Right hindlimb (tissue), 1 donor: ENCODE results near the gene ARL8B.
A peak's percentile ranks its signal among the peaks of the same experiment; 100 is the strongest.

Experiments
- DNase-seq: peaks from one replicate; pipeline ENCODE4 v3.0.0-alpha.2; 2018

The ARL8B gene

DNA sequence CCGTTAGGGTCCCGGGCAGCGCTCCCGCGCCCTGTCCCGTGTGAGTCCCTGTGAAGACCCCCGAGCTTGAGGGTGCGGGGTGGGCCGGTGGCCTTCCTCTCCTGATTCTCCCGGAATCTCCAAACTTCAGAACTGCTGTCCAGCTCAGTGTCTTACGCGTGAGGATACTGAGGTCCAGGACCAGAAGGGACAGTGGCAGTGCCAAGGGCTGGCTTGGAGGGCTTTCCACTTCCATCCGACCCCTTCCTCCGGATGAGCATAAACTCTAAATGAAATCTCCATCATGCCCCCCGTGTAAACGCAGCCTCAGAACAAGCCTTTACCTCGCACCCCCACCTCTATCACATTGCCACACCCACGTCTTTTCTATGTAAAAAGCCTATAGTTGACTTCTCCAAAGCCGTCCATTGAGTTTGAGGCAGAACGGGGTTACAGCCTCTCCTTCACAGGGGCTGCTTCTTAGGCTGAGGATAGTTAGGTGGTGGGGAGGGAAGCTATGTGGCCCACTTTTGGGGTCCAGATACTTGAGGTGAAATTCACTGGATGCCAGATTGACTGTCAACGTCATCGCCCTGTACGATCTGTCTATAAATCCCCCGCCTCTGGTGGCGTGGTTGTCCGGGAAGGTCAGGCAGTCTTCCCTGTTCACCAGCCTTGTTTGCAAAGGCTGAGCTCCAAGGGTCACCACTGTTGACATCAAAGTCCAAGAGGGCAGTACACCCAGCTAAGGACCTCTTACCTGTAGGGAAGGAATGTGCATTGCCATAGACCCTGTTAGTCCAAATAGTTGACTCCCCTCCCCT is 66.5 kb downstream of the ARL8B start:
- DNase-seq, result peak; percentile 32

DNA sequence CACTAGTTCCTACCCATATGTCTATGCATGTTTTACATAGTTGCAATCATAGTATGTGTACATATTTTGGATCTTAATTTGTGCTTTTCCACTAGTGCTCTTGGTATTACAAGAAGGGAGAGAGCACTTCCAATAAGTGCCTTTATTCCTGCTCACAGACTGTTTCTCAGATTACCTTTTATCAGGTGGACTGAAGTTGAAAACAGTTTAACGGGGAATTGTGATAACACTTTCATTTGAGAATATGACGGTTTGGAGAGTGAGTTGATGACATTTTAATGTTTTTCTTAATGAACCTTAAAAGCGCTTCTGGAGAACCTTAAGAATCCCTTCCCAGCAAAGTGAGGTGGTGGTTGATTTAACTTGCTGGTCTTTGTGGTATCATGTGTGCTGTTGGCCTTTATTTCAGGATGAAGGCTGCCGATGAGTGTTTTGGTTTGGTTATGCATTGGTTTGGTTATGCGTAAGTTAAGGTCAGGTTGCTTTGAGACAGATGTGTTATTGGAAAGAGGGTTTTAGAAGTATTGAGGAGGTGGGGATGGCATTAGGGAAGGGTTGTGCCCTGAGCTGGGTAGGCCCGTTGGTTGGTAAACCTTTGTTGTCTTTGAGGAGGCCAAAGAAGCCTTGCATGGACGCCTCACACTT is 68.2 kb downstream of the ARL8B start:
- DNase-seq, result no peak

DNA sequence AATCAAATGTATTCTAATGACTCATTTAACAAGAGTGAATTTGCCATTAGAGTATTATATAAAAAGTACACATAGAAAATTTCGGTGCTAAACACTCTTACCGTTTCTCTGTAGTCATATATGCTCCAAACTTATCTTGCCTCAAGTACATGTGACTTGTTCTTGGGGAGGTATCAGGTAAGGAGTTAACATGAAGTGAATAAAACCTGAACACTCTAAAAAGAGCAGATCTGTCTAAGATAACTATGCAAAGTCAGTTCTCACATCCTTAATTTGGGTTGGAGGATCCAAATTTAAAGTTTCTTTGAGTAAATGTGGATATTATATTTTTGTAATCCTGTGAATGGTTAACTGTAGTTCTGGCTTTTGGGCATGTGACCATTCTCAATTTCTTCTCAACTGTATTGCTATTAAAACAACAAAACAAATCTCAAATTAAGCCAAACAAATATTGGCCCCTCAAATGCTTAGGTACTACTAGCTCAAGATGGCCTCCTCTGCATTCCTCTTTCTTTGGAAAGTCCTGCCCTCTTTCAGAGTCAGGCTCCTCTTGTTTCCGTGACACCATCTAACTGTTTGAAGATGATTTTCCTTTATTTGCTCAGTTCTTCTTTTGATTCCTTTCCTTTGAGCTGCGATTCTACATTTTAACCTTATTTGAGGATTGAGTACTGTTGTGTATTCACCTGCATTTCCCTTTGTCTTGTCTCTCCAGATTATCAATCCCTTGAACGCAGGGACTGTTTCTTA is 69.6 kb downstream of the ARL8B start:
- no peak for DNase-seq

DNA sequence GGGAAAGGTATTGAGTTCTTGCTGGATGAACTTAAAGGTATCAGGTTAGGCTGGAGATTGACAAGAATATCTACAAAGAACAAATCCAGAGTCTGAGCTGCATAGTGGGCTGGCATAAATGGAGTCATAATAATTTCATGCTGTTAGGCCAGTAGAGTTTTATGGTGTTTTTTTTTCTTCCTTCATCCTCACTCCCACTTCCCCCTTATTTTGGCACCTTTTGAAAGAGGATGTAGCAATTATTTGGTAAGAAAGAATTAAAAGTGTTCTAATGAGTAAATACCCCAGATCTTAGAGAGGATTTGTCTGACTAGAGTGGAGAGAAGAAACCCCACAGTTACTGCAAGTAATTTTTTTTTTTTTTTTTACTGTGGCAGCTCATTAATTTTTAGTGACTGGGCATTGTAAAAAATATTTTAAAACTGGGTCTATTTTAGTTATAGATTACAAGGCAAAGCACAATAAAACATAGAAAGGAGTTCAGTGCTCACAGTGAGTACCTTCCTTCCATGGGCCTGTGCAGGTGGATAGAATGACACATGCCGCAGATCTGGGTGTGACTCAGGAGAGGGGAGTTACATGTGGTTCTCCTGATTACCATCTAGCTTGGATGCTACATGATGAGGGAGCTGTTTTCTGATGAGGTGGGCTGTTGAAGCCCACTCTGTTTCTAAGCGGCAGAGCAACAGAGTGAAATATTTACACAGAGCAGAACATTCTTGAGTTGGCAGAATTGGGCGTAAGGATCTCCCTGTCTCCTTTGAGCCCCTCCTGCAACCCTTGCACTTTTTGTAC is 70.7 kb downstream of the ARL8B start:
- DNase-seq, result no peak

DNA sequence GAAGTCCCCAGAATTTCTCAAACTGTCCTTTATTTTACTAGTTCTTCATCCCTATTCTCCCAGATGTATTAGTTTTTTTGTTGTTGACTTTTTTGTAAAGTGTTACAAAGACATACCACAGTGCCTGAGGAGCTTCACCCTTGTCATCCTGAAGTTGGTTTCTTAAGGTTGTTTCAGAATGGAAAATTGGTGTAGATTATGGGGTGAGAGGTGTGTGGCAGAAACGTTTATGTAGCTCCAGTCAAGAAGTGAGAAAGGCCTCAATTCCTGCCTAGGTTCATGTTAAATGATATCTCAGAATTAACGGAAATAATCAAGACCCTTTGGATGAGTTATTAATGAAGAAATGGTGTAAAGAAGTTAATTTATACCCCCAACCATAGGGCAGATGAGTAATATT is 72.2 kb downstream of the ARL8B start:
- DNase-seq, result no peak

DNA sequence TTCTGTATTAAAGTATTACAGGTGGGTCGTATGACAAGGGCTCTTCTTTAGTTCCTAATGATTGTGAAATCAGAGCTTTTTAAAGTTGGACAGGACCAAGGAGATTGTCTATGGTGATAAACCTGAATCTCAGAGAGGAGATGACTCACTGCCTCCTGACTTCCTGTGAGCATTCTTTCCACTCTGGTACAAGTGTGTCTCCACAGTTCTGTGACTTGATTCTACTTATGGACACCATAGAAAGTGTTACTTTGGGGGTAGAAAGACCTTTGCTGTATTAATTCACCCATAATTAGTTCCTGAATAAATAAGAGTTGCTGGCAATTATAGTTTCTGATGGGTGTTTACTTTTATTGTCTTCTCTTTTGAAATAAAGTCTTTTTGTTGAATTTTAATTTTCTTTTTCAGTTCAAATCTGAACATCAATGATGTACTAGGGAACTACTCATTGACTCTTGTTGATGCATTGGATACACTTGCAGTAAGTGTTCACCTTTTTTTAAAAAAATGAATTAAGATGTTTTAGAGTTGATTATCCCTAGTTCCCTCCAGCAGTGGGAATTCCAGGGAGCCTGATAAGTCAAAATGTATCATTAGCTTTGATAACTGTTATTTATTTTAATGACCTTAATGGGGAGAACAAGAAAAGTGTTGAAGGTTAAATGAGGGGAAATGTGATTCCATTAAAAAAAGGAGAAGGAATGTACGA is 72.9 kb downstream of the ARL8B start:
- DNase-seq, result no peak

DNA sequence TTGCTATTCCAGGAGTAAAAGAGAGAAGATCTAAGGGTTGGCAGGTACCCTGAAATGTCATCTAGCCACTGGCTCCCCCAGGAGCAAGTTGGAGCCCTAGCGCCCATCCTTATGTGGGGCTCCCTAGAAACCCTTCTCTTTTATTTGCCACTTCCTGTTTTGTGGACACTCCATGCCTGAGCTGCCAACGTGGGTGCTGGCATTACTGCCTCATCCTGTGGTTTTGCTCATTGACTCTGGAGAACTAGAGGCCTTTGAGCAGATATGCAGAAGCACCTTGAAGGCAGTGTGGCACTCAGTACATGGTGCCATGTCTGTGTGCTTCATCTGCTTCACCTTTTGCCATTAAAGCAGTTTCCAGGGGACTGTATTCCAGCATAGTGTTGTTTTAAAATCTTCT is 73.5 kb downstream of the ARL8B start:
- DNase-seq, result no peak

DNA sequence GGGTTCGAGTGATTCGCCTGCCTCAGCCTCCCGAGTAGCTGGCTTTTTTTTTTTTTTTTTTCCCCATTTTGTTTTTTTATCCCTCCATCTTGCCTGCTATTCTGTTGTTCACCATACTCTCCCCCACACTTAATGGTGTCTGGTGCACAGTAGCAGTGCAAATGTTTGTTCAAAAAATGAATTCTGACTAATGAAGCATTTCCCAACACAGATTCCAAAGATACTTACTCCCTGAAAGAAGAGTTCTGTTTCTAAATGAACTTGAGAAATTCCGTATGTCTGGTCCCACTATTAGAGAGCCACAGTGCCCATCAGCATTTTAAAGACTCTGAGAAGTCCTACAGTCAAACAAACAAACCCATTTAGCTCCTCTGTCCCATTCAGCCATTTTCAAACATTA is 74.9 kb downstream of the ARL8B start:
- DNase-seq, result no peak

DNA sequence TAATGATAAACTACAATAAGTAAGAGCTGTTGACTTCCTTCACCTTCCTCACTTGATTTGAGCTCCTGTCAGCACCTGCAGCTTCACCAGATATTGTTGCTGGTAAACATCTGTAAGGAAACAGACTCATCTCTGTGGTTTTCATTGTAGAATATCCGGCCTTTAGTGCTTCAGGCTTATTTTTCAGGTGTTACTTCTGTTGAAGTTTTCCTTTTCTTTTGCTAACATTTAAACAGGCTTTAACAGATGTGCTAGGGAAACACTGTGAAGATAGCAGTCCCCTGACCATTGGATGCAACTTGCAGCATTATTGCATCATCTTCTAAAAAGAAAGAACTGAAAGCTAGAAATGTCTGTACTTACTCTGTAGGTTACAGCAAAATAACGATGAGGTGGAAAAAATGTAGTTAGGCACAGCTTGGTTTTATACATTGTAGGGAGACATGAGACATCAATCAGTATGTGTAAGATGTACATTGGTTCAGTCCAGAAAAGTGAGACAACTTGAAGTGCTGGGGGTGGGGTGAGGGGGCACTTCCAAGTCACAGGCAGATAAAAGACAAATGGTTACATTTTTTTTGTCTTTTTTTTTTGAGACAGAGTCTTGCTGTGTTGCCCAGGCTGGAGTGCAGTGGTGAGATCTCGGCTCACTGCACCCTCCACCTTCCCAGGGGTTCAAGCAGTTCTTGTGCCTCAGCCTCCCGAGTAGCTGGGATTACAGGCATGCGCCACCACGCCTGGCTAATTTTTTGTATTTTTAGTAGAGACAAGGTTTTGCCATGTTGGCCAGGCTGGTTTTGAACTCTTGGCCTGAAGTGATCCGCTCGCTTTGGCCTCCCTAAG is 75.6 kb downstream of the ARL8B start:
- no peak for DNase-seq

DNA sequence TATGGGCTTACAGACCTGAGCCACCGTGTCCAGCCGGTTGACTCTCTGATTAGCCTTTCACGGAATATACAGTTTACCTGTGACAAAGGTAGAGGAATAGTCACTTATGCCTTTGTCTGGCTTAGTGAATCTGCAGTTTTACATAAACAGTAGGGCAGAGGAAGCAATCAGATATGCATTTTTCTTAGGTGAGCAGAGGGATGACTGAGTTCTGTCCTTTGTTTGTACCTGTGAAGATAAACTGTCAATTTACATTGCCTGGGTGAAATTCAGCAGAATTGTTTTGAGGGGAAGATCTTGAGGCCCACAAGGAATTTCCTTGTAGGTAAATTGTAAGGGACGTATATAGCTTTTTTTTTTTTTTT is 76.2 kb downstream of the ARL8B start:
- no peak for DNase-seq

DNA sequence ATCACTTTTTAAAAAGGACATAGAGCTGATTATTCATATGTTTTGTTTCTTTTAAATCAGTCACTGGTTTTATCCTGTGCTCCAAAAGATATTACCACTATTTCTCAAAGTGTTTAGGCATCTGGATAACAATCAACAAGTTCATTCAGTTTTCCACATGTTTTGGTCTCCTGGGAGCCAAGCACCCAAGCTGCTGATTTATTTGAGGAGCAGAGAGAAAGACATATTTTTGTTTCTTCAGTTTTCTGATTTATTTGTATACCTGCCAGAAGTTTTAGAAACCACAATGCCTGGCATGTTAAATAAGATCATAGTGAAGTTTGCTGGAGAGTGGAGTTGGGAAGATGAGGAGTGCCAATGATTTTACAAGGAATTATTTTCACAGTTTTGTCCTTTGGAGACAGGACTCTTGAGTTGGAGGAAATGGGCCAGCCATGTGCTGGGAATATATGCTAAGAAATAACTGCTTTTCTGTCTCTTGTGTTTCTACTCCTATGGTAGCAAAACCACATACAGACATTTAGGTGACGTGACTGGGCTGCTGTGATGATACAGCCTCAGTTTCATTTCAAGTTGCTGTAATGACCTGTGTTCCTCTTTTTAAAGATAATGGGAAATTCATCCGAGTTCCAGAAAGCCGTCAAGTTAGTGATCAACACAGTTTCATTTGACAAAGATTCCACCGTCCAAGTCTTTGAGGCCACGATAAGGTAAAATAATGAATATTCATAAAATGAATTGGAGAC is 77.1 kb downstream of the ARL8B start:
- no peak for DNase-seq

DNA sequence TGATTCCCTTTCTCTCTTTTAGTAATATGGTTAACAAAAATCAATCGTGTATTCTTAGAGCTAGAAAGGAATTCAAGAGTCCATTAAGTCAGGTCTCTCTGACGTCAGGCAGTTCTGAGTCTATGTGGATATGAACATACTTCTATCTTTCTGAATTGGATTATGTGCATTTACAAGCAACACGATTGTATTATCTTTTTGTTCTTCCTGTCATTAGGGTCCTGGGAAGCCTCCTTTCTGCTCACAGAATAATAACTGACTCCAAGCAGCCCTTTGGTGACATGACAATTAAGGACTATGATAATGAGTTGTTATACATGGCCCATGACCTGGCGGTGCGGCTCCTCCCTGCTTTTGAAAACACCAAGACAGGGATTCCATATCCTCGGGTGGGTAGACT is 79.4 kb downstream of the ARL8B start:
- no peak for DNase-seq

DNA sequence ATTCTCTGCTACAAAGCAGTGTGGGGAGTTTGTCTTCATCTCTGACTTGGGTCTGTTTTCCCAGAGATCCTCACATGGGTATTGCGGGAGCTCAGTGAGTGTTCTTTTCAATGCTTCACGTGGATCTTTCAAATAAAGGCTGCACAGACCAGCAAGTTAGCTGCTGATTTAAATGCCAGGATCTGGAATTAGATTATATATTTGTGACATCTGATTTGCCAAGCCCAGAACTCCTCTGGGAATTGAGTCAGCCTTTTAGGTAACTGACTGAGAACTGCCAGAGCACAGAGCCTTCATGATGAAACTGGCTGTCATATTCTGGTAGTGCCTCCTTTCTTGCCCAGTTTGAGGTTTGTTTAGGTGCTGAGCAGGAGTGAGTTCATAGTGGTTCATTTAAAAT is 80.1 kb downstream of the ARL8B start:
- DNase-seq, result no peak

DNA sequence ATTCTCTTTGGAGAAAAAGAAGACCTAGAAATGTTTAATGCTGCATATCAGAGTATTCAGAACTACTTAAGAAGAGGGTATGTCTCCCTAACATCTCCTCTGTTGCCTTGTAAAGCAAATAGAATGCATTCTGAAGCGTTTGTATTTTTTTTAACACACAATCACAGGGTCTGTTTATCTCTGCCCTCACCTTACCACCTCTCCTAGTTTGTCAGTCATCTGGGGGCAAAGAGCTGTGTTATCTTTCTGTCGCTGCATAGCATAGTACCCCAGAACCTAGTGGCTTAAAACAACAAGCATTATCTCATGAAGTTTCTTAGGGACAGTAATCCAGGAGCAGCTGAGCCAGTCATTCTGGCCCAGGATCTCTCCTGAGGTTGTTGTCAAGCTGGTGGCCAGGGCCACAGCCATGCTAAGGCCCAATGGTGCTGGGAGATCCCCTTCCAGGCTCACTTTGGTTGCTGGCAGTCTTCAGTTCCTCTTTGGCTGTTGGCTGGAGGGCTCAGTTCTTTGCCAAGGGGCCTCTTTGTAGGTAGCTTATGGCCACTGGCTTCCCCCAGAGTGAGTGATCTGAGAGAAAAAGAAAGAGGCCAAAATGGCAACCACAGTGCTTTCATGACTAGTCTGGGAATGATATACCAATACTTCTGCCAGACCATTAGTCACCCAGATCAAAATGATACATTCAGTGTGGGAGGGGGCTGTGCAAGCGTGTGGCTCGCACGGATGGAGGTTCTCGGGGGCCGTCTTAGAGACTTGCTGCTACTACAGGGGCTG is 83.3 kb downstream of the ARL8B start:
- DNase-seq, result no peak

DNA sequence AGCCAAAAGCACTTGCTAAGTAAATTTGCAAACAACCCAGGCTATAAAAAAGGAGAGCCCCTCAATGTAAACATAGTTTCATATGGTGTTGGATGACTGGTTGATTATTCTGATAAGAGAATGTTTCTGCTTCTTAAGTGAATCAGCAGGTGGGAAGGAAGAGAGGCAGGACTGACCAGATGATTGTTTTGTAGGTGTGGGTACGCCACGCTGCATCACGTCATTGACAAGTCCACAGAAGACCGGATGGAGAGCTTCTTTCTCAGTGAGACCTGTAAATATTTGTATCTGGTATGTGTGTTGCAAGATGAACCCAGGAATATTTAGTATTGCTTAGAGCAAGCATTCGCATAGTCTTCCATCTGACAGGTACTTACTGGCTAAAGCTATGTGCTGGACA is 88.8 kb downstream of the ARL8B start:
- DNase-seq, result no peak

DNA sequence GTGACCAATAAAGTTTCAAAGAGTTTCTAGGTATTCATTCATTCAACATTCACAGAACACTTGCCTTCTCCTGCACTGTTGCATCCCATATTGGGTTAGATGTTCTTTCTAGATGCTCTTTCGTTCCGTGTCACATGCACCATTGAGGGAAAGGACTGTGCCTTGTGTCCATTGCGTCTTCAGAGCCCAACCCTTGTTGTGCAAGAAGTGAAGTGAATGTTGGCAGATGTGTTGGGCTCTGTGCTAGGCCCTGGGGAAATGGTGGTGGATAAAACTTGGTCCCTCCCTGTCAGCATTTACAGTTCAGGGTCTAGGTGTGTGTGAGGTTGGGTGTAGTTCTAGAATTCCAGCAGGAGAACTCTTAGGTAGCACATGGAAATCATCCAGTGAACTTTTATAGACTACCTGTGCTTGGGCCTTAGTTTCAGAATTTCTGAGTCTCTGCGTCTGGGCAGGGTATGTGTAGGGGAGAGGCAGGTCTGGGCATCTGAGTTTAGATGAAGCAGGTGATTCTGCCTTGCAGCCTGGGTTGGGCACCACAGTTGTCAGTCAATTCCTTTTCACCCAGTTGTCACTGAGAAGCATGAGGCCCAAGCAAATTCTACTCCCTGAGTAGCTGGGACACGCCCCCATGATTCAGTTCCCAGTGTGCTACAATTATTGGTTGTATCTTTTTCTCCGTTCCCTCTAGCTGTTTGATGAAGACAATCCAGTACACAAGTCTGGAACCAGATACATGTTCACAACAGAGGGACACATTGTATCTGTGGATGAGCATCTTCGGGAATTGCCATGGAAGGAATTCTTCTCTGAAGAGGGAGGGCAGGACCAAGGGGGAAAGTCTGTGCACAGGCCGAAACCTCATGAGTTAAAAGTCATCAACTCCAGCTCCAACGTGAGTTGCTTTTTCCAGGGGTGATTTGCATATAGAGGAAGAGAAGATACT is 90.8 kb downstream of the ARL8B start:
- no peak for DNase-seq

DNA sequence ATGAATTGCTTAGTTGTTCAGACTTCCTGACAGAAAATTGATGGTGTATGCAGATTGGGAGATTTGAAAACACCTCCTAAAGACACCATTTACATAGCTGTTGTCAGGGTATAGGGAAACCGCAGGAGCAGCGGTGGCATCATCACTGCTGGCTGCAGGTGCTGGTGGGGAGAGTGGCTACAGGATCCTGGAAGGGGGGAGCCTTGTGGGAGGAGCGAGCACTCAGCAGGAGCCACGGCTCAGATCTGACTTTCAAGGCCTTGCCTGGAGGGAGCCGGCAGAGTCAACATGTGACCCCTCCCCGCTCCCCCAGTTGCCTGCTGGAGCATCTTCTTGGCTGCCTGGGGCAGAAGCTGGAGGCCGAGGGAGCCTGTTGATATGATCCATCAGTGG is 91.5 kb downstream of the ARL8B start:
- DNase-seq, result no peak

DNA sequence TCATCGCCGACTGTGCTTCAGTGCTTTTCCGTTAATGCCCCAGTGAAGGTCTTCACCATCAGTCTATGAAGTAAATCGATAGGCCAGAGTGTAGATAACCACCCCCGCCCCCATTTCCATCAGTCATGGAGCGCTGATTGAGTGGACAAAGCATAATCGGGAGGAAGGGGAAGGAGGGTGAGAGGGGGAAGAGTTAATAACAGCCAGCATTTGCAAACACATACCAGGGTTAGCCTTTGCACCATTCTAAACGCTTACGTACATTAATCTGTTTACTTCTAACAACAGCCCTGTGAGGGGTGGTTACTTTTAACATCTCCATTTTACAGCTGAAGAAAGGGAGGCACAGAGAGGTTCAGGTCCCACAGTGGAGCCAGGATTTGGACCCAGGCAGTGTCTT is 92.3 kb downstream of the ARL8B start:
- DNase-seq, result no peak
